Dermis microvascular lymphatic vessel endothelial cell (primary cell): ENCODE measurements around the gene SMIM17. TPM values are rescaled to one million over a fixed set of nuclear protein-coding genes. Genes with fewer than 3 reads are reported as not detected.

Source experiments
- total RNA-seq: library from RNA; depleted of rRNA; stranded (reverse); fragments of >200 nt; gene quantifications from 2 replicates; pipeline ENCODE4 v1.2.1, GENCODE V29; 2014

SMIM17 gene
- total RNA-seq, 1 donor from 2014 or later, result 0.26 TPM

Other genes starting within 250 kb of the SMIM17 start
- gene ZNF582, start 249.6 kb upstream of the SMIM17 start, total RNA-seq, result 1.3 and 2.4 TPM in 2 replicates
- 1.9 and 2.8 TPM in 2 replicates for gene ZNF583, start 238.8 kb upstream of the SMIM17 start, total RNA-seq
- gene ZNF667, start 165.8 kb upstream of the SMIM17 start, total RNA-seq, result 1.8 and 2.5 TPM in 2 replicates
- gene ZNF471, start 135.3 kb upstream of the SMIM17 start, total RNA-seq, result 0.90 and 1.5 TPM in 2 replicates
- gene ZFP28, start 104.2 kb upstream of the SMIM17 start, total RNA-seq, result 4.6 and 5.4 TPM in 2 replicates
- 3.1 and 3.5 TPM in 2 replicates for gene ZNF470, start 75.7 kb upstream of the SMIM17 start, total RNA-seq
- 8.9 and 12.9 TPM in 2 replicates for gene ZNF71, start 47.9 kb upstream of the SMIM17 start, total RNA-seq
- gene ZNF835, start 28.6 kb downstream of the SMIM17 start, total RNA-seq, result 0.13 and 0.51 TPM in 2 replicates
- 0.26 and 0.89 TPM in 2 replicates for gene PEG3, start 197.6 kb downstream of the SMIM17 start, total RNA-seq
- under 0.01 TPM in 1 of 2 replicates, not detected in the other for gene ZIM2, start 197.6 kb downstream of the SMIM17 start, total RNA-seq